Measurements from ENCODE around the gene SEC22B. TPM values are rescaled to one million over a fixed set of nuclear protein-coding genes. Genes with fewer than 3 reads are reported as not detected.

SEC22B gene
- total and polyA plus RNA-seq, 2 of the 13 experiments (the other 11 are each of a cell fraction or from before 2014, with no cell fraction given), result 14.2 to 29.1 TPM

GRCh38 chr1:120176092-120176855, at the start of gene SEC22B (continued):
- TF ChIP-seq FOXK2 (IDR thresholded peaks at IDR 0.05) (no peak), ZNF383 (CRISPR knock-in tag; IDR thresholded peaks at IDR 0.05; ENCODE audit: borderline replicate concordance) (no peak), ATF4 (CRISPR knock-in tag; IDR thresholded peaks at IDR 0.05) (peak in 1 of 2 experiments; percentile 74; a peak in 2 of 4 replicates), ZNF256 (CRISPR knock-in tag; conservative IDR thresholded peaks at IDR 0.05) (no peak), ETV5 (CRISPR knock-in tag; IDR thresholded peaks at IDR 0.05; ENCODE audit: borderline replicate concordance) (peak; percentile 82), THRA (CRISPR knock-in tag; IDR thresholded peaks at IDR 0.05; ENCODE audit: borderline replicate concordance) (peak; percentile 71; the same call in 1 of the 2 replicates), ZNF737 (CRISPR knock-in tag; IDR thresholded peaks at IDR 0.05; ENCODE audit: borderline replicate concordance) (peak; percentile 89; the same call in 1 of the 2 replicates), SKI (IDR thresholded peaks at IDR 0.05; ENCODE audit: partially characterized antibody) (peak; percentile 27), ZNF275 (CRISPR knock-in tag; IDR thresholded peaks at IDR 0.05; ENCODE audit: borderline replicate concordance) (0 out of 2 replicates have a peak, but pooled peaks have one; percentile 30), KAT8 (CRISPR knock-in tag; IDR thresholded peaks at IDR 0.05) (peak; percentile 99), HOMEZ (CRISPR knock-in tag; IDR thresholded peaks at IDR 0.05; ENCODE audit: low read depth) (peak; percentile 68; the same call in 1 of the 2 replicates), EZH2 (conservative IDR thresholded peaks at IDR 0.05; ENCODE audit: low read depth, low read length) (no peak), SP2 (CRISPR knock-in tag; IDR thresholded peaks at IDR 0.05) (0 out of 2 replicates have a peak, but pooled peaks have one; percentile 15), SMARCC2 (IDR thresholded peaks at IDR 0.05) (no peak), MIER2 (CRISPR knock-in tag; IDR thresholded peaks at IDR 0.05) (peak; percentile 60; the same call in 1 of the 2 replicates), GATAD1 (CRISPR knock-in tag; IDR thresholded peaks at IDR 0.05) (peak; percentile 97), ZFP82 (CRISPR knock-in tag; IDR thresholded peaks at IDR 0.05; ENCODE audit: borderline replicate concordance) (no peak), KDM2A (CRISPR knock-in tag; IDR thresholded peaks at IDR 0.05; ENCODE audit: borderline replicate concordance, low read depth) (peak; percentile 91), ZNF136 (CRISPR knock-in tag; IDR thresholded peaks at IDR 0.05; ENCODE audit: low read depth) (no peak), ARID5B (CRISPR knock-in tag; IDR thresholded peaks at IDR 0.05) (peak; percentile 74)
